ENCODE data around the gene CDC42BPG.

Gene CDC42BPG

DNA sequence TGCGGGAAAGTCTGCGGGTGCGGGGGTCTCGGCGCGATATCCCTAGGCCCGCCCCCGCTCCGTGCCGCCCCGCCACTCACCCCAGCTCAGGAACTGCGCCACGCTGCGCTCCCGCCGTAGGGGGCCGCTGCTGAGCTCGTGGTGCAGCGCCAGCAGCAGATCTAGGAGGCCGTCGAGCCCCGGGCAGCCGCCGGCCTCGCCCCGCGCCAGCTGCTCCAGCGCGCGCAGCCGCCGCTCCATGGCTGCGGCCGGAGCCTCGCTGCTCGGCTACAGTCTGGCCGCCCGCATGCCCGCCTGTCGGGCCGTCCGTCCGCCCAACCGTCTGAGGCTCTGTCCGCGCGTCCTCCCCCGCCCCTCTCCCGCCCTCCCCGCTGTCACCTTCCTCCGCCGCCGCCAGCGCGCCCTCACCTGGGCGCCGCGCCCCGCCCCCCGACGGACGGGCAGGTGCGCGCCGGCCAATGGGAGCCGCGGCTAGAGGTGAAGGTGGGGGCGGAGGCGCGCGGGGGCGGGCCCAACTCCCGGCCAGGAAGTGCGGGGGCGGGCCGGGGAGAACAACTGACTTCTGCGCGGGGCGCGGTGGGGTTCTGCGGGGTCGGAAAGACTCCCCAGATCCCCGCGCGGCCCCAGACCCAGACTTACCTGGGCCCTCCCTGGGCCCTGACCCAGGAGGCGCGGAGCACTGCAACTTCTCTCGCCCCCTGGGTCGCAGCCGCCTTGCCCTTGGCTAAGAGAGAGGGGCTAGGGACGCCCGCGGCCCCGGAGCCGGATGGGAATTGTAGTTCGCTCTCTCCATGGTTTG lies at the start of gene CDC42BPG:
CDC42BPG (minus strand) TSS at position 324 of the 799 bp plus-strand sequence; CDS start at position 240, 84 bp downstream.
- peak; percentile 71 for DNase-seq
- ATAC-seq: peak; percentile 60
- H3K4me1 Mint-ChIP-seq: peaks cover 35% of the 10 kb centered on the region
- peak within 1 kb of the TSS; percentile 32 for H3K27ac Mint-ChIP-seq
- H3K36me3 Mint-ChIP-seq (ENCODE audit: low read depth): no peaks in the 10 kb centered on the region
- H3K4me3 Mint-ChIP-seq: peak within 1 kb of the TSS; percentile 58
- no peaks in the 10 kb centered on the region for H3K9me3 Mint-ChIP-seq
- H3K27me3 Mint-ChIP-seq: no peaks in the 10 kb centered on the region

GRCh38 chr11:64893194-64894069 lies 49.0 kb upstream of the CDC42BPG start:
- no peaks in the 10 kb centered on the region for H3K9me3 Mint-ChIP-seq
- DNase-seq (no peak), ATAC-seq (no peak)
- peaks cover 2% of the 10 kb centered on the region for H3K4me1 Mint-ChIP-seq
- H3K36me3 Mint-ChIP-seq (ENCODE audit: low read depth): no peaks in the 10 kb centered on the region
- no peak overlapping the region for H3K27ac Mint-ChIP-seq
- no peak overlapping the region for H3K4me3 Mint-ChIP-seq
- no peaks in the 10 kb centered on the region for H3K27me3 Mint-ChIP-seq

GRCh38 chr11:64892838-64893193 lies 48.4 kb upstream of the CDC42BPG start:
- H3K9me3 Mint-ChIP-seq: no peaks in the 10 kb centered on the region
- no peaks in the 10 kb centered on the region for H3K27me3 Mint-ChIP-seq
- ATAC-seq: no peak
- H3K4me3 Mint-ChIP-seq: no peak overlapping the region
- no peak overlapping the region for H3K27ac Mint-ChIP-seq
- H3K36me3 Mint-ChIP-seq (ENCODE audit: low read depth): no peaks in the 10 kb centered on the region
- peaks cover 7% of the 10 kb centered on the region for H3K4me1 Mint-ChIP-seq
- DNase-seq: no peak

DNA sequence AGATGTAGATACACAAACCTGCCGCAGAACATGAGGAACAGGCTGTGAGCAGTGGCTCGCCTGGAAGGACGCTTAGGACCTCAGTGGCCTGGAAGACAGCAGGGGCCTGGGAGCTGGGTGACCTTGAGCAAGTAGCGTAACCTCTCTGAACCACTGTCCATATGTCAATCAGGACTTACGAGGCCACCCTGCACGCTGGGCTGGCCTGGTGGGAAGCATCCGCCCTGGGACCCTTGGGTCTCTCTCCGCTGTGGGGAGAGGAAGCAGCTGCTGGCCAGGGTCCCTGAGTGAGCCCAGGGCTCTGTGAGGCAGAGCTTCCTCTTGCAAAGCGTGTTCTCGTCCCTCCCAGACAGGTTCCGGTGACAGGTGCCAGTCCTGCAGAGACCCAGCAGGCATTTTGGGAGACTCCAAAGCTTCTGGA lies 48.0 kb upstream of the CDC42BPG start:
- H3K27me3 Mint-ChIP-seq: no peaks in the 10 kb centered on the region
- no peaks in the 10 kb centered on the region for H3K9me3 Mint-ChIP-seq
- DNase-seq (no peak), ATAC-seq (no peak)
- H3K36me3 Mint-ChIP-seq (ENCODE audit: low read depth): no peaks in the 10 kb centered on the region
- H3K27ac Mint-ChIP-seq: peak overlapping the region; percentile 15
- H3K4me3 Mint-ChIP-seq: no peak overlapping the region
- peaks cover 10% of the 10 kb centered on the region for H3K4me1 Mint-ChIP-seq

DNA sequence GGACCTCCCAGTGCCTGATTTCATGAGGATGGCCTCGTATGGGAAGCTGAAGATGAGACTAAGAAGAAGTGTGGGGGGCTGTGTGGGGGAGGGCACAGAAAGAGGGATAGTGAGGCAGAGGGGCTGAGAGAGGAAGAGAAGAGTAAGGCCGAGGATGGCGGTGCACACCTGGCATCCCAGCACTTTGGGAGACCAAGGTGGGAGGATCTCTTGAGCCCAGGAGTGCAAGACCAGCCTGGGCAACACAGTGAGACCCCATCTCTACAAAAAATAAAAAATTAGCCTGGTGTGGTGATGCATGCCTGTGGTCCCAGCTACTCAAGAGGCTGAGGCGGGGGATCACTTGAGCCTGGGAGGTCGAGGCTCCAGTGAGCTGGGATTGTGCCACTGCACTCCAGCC lies 47.4 kb upstream of the CDC42BPG start:
- Mint-ChIP-seq H3K27ac (peak overlapping the region; percentile 15), H3K4me3 (no peak overlapping the region), H3K9me3 (no peaks in the 10 kb centered on the region), H3K36me3 (ENCODE audit: low read depth) (no peaks in the 10 kb centered on the region), H3K27me3 (no peaks in the 10 kb centered on the region), H3K4me1 (peaks cover 13% of the 10 kb centered on the region)
- DNase-seq: no peak
- no peak for ATAC-seq

DNA sequence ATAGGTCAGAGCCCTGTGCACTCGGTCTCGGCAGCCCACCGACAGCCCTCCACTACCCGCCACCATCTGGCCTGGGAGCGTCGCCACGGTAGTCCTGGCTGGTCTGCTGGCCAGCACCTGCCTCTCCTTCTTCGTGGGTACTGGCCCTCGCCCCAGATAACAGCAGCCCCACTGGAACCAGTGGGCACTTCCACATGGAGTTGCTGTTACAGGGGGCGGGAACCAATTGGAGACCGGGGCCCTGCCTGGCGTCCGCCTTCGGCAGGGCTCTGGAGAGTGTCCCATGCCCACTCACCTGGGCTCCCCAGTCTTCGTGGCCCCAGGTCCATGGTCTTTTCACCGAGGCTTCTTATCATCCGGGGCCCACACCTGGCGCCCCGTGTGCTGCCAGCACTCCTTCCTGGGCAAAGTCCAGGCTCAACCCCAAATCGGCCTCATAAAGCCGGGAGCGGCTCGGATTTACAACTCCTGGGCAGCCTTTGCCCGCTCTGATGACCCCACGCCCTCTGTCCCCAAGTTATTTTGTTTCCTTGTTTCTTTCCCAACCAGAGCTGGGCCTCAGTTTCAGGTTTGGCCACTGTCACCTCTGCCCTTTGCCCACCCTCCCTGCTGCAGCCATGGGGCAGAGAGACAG lies 46.9 kb upstream of the CDC42BPG start:
- DNase-seq (no peak), ATAC-seq (no peak)
- no peak overlapping the region for H3K4me3 Mint-ChIP-seq
- no peaks in the 10 kb centered on the region for H3K27me3 Mint-ChIP-seq
- no peaks in the 10 kb centered on the region for H3K9me3 Mint-ChIP-seq
- H3K27ac Mint-ChIP-seq: no peak overlapping the region
- H3K4me1 Mint-ChIP-seq: peaks cover 13% of the 10 kb centered on the region
- H3K36me3 Mint-ChIP-seq (ENCODE audit: low read depth): no peaks in the 10 kb centered on the region

DNA sequence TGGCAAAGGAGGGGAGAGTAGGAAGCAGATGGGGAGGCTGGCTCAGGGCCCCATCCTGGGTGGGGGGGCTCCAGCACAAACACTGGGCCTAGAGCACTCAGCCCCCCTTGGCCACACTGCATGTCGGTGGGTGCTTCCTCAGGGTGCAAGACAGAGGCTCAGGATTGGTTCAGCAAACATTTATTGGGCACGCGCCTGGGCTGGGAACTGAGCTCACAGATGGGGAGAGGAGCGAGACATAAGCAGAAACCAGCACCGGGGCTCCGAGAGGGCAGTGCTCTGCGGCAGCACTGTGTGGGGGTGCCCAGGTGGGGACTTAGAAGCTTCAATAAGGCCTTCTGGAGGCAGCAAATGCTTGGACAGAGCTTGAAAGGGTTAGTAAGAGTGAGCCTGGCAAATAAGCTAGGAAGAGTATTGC lies 46.1 kb upstream of the CDC42BPG start:
- no peaks in the 10 kb centered on the region for H3K9me3 Mint-ChIP-seq
- H3K27me3 Mint-ChIP-seq: no peaks in the 10 kb centered on the region
- H3K36me3 Mint-ChIP-seq (ENCODE audit: low read depth): no peaks in the 10 kb centered on the region
- H3K27ac Mint-ChIP-seq: no peak overlapping the region
- no peak overlapping the region for H3K4me3 Mint-ChIP-seq
- peaks cover 20% of the 10 kb centered on the region for H3K4me1 Mint-ChIP-seq
- DNase-seq: no peak
- no peak for ATAC-seq

DNA sequence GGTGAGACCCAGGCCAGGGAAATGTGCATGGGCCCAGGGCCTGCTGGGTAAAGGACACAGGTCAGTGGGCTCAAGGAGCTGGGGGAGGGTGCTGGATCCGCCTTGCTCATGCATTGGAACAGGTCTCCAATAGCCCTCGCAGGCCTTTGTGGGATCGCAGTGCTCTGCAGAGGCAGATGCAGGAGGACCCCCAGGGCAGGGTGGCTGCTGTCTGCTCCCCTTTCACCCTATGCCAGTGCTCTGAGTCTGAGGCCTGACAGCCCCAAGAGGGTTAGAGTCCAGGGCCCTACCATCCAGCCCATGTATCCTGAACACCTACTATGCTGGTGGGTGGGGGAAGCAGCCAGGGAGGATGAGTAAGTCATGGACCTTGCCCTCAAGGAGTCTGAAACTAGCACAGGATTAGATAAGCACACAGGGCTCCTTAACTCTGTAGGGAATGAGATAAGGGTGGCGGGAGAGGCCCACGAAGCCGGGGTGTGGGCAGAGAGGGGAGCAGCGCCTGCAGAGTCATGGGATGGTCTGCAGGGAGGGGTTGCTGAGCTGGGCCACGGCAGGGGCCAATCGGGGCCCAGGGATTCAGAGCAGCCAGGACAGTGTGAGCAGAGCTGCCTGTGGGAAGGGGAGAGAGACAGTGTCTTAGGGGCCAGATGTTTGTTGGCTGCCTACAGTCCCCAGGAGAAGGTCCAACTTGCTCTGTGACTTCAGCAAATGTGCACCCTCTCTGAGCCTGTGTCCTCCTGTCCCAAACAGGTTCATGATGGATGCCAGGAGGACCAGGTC lies 44.5 kb upstream of the CDC42BPG start:
- H3K27me3 Mint-ChIP-seq: no peaks in the 10 kb centered on the region
- no peak for DNase-seq
- no peak overlapping the region for H3K4me3 Mint-ChIP-seq
- ATAC-seq: no peak
- no peak overlapping the region for H3K27ac Mint-ChIP-seq
- no peaks in the 10 kb centered on the region for H3K36me3 Mint-ChIP-seq (ENCODE audit: low read depth)
- no peaks in the 10 kb centered on the region for H3K9me3 Mint-ChIP-seq
- H3K4me1 Mint-ChIP-seq: peaks cover 29% of the 10 kb centered on the region

DNA sequence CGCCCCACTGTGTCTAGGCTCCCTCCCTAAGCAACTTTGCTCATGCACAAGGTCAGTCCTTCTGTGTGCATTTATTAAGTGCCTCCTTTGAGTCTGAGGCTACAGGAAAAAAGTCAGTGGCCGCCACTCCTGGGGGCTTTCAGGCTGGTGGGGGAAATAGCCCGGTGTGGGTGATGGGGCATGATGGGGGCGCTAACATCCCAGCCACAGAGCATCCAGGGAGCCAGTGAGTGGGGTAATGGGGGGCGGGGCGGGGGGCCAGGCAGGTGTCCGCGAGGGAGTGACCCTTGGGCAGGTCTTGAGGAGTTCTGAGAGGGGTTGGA lies 43.9 kb upstream of the CDC42BPG start:
- no peaks in the 10 kb centered on the region for H3K36me3 Mint-ChIP-seq (ENCODE audit: low read depth)
- no peak overlapping the region for H3K27ac Mint-ChIP-seq
- DNase-seq: no peak

DNA sequence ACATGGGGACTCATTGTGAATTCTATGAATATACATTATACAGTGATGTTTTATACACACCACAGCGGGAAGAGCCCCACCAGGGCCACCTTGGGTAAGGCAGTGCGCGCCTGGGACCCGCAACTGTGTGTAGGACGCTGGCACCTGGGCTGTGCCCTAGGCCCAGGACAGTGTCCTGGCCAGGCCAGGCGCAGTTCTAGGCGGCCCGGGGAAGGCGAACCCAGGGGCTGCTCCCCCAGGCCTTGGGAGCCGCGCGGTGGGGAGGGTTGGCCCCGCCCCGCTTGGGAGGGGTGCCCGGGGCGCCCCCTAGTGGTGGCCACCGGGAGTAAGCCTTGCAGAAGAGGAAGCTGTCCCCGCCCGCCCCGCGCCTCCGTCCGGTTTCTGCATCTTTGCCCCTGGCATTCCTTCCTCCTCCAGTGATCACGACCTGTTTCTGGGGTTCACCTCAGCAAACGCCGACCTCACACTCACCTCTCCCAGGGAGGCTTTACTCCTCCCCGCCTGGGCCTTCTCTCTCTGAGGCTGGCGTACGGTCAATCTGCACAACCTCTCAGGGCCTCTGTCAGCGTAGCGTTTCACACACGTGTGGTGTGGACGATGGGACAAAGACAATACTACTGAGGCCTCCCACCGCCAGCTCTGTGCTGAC lies 43.4 kb upstream of the CDC42BPG start:
- peak; percentile 71 for ATAC-seq
- H3K36me3 Mint-ChIP-seq (ENCODE audit: low read depth): no peaks in the 10 kb centered on the region
- H3K27ac Mint-ChIP-seq: no peak overlapping the region
- peaks cover 31% of the 10 kb centered on the region for H3K4me1 Mint-ChIP-seq
- H3K4me3 Mint-ChIP-seq: peak overlapping the region; percentile 64
- H3K9me3 Mint-ChIP-seq: no peaks in the 10 kb centered on the region
- H3K27me3 Mint-ChIP-seq: no peaks in the 10 kb centered on the region
- peak; percentile 90 for DNase-seq

More for the DNA sequence above, 43.9 kb upstream of the CDC42BPG start:
- Mint-ChIP-seq H3K4me3 (peak overlapping the region; percentile 64), H3K9me3 (no peaks in the 10 kb centered on the region), H3K4me1 (peaks cover 29% of the 10 kb centered on the region), H3K27me3 (no peaks in the 10 kb centered on the region)
- ATAC-seq: no peak

DNA sequence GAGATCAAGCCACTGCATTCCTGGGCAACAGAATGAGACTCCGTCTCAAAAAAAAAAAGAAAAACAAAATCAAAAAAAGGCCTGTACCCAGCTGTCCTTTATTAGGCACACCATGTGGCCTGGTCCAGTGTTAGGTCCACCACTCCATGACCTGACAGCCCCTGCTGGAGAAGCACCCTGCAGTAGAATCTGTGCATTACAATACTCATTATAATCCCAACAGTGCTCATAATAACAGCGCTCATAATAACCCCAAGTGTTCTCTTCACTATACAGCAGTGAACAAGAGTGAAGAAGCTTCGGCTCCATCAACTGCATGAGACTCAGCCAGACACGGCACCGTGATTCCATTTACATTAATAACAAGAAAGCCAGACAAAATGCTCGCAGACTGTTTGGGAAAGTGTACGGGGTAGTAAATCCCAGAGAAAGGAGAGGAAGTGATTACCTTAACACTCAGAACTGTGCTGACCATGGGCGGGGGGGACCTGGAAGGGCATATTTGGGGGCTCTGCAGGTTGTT lies 42.8 kb upstream of the CDC42BPG start:
- peak overlapping the region; percentile 78 for H3K27ac Mint-ChIP-seq
- no peak overlapping the region for H3K4me3 Mint-ChIP-seq
- H3K36me3 Mint-ChIP-seq (ENCODE audit: low read depth): no peaks in the 10 kb centered on the region
- H3K9me3 Mint-ChIP-seq: no peaks in the 10 kb centered on the region
- no peak for DNase-seq
- H3K27me3 Mint-ChIP-seq: no peaks in the 10 kb centered on the region
- no peak for ATAC-seq
- peaks cover 33% of the 10 kb centered on the region for H3K4me1 Mint-ChIP-seq

GRCh38 chr11:64885367-64886286 lies 41.2 kb upstream of the CDC42BPG start:
- Mint-ChIP-seq H3K4me1 (peaks cover 46% of the 10 kb centered on the region), H3K36me3 (ENCODE audit: low read depth) (no peaks in the 10 kb centered on the region), H3K4me3 (peak overlapping the region; percentile 37), H3K9me3 (no peaks in the 10 kb centered on the region), H3K27me3 (no peaks in the 10 kb centered on the region), H3K27ac (peak overlapping the region; percentile 78)
- ATAC-seq (peak; percentile 88), DNase-seq (peak; percentile 25)

- Mint-ChIP-seq H3K4me3 (no peak overlapping the region), H3K27ac (no peak overlapping the region), H3K36me3 (ENCODE audit: low read depth) (no peaks in the 10 kb centered on the region), H3K4me1 (peaks cover 62% of the 10 kb centered on the region), H3K9me3 (no peaks in the 10 kb centered on the region), H3K27me3 (no peaks in the 10 kb centered on the region)
- no peak for DNase-seq
- ATAC-seq: no peak
Observed at GRCh38 chr11:64884019-64884418, 39.6 kb upstream of the CDC42BPG start.
